IPS DF 19.7 (cell line): ENCODE measurements around the gene CLEC2B.

Experiments
- DNase-seq: peaks from one replicate; pipeline ENCODE4 v3.0.0-alpha.2; 2013; ENCODE audit warnings: low read depth, low spot score

Gene CLEC2B

DNA sequence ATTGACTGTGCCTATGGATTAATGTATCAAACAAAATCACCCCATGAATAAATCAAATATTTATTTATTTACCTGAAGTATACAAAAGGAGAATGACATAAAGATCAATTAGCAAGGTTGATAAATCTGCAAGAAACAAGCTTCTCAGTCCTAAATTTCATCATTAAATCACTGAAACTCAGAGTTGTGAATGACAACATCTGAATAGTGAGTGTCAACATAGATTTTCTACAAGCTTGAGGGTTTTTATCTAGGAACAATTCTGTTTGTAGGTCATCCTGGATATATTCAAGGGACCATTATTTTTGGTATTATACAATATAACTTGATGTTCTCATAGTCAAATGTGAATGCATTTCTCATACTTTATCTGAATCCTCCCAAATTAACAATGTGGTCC is 59.3 kb downstream of the CLEC2B start:
- DNase-seq = no peak

GRCh38 chr12:9809338-9809737 is 59.8 kb downstream of the CLEC2B start:
- no peak for DNase-seq

- no peak for DNase-seq
Measured at GRCh38 chr12:9808504-9808903, 60.6 kb downstream of the CLEC2B start.

GRCh38 chr12:9806714-9807113 is 62.4 kb downstream of the CLEC2B start:
- no peak for DNase-seq

- no peak for DNase-seq
Measured at GRCh38 chr12:9805883-9806282, 63.3 kb downstream of the CLEC2B start.
